Natural killer cell treated with Interleukin-12 subunit alpha and Interleukin-12 subunit beta and Interleukin-15 and Interleukin-18, amount 100 ng/mL, for 72 hours (primary cell): ENCODE data around the gene DUSP8. TPM values are rescaled to one million over a fixed set of nuclear protein-coding genes. Genes with fewer than 3 reads are reported as not detected.
"Not testable (repeated sequence)": the region's sequence is repeated elsewhere in the genome, so short reads cannot be mapped to it uniquely, and the experiment has no call there.

Source experiments
- ATAC-seq, 2 donors: fragments of 150-1000 bp; cut with Tn5 transposase in 1 of 2; sonication (Bioruptor Pico), chemical (Tn5 transposase) in 1 of 2; 2 replicates each; pipeline ENCODE4 v1.10.0; 2021
- DNase-seq: peaks from one replicate; pipeline ENCODE4 v3.0.0; 2022; ENCODE audit warnings: low spot score
- H3K27ac Mint-ChIP-seq, 2 donors: 1 replicate in 1 of 2; 2 replicates in 1 of 2; pipeline ENCODE4 v1.8.0; 2022; ENCODE audit warnings: mixed read lengths in 2 of 2, mild to moderate bottlenecking in 1 of 2, moderate library complexity in 1 of 2
- H3K27me3 Mint-ChIP-seq, 2 donors: 1 replicate in 1 of 2; 2 replicates in 1 of 2; pipeline ENCODE4 v1.8.0; 2022; ENCODE audit warnings: mixed read lengths in 2 of 2
- H3K36me3 Mint-ChIP-seq: one replicate; pipeline ENCODE4 v1.8.0; 2022; ENCODE audit warnings: mixed read lengths
- H3K4me1 Mint-ChIP-seq, 2 donors: 1 replicate in 1 of 2; 2 replicates in 1 of 2; pipeline ENCODE4 v1.8.0; 2022; ENCODE audit warnings: low read depth in 2 of 2, mixed read lengths in 2 of 2, mild to moderate bottlenecking in 1 of 2
- H3K4me3 Mint-ChIP-seq: one replicate; pipeline ENCODE4 v1.8.0; 2022; ENCODE audit warnings: mixed read lengths
- H3K9me3 Mint-ChIP-seq: 2 replicates; pipeline ENCODE4 v1.8.0; 2022; ENCODE audit warnings: mixed read lengths
- total RNA-seq, 2 donors: library from RNA; stranded (reverse); gene quantifications; one replicate each; pipeline ENCODE4 v1.2.3, GENCODE V29; 2022

DUSP8 gene
- total RNA-seq, 2 donors from 2014 or later = 4.2 to 5.4 TPM

GRCh38 chr11:1597994-1598380, 25.9 kb upstream of the DUSP8 start, which contains the start of gene KRTAP5-2:
Gene KRTAP5-2 (minus strand): TSS chr11:1598294. CDS start chr11:1598250, 44 bp downstream.
- Mint-ChIP-seq H3K4me3 (no peak within 1 kb of the TSS), H3K9me3 (no peaks in the 10 kb centered on the region), H3K27ac (no peak within 1 kb of the TSS), H3K4me1 (peaks cover 0 to 6% of the 10 kb centered on the region in 2 donors), H3K36me3 (no peaks in the 10 kb centered on the region), H3K27me3 (peaks cover 40% of the 10 kb centered on the region in 2 donors)
- ATAC-seq (no peak), DNase-seq (no peak)

- DNase-seq (no peak), ATAC-seq (no peak)
- no peaks in the 10 kb centered on the region for H3K36me3 Mint-ChIP-seq
- no peak overlapping the region for H3K27ac Mint-ChIP-seq
- H3K9me3 Mint-ChIP-seq = no peaks in the 10 kb centered on the region
- H3K27me3 Mint-ChIP-seq = peaks cover 37% of the 10 kb centered on the region in 2 donors
- peaks cover 0 to 6% of the 10 kb centered on the region in 2 donors for H3K4me1 Mint-ChIP-seq
- H3K4me3 Mint-ChIP-seq = no peak overlapping the region
Measured at GRCh38 chr11:1597331-1597993, 25.4 kb upstream of the DUSP8 start.

GRCh38 chr11:1596576-1597121, 24.6 kb upstream of the DUSP8 start:
- ATAC-seq, H3K9me3 Mint-ChIP-seq, H3K27ac Mint-ChIP-seq, DNase-seq, H3K4me1 Mint-ChIP-seq, H3K36me3 Mint-ChIP-seq, H3K4me3 Mint-ChIP-seq: not testable (repeated sequence)
- peaks cover 30 to 32% of the 10 kb centered on the region in 2 donors for H3K27me3 Mint-ChIP-seq

GRCh38 chr11:1595994-1596575, 24.0 kb upstream of the DUSP8 start:
- H3K36me3 Mint-ChIP-seq = not testable (repeated sequence)

GRCh38 chr11:1592628-1593027, 20.6 kb upstream of the DUSP8 start:
- no peak overlapping the region for H3K27ac Mint-ChIP-seq
- H3K9me3 Mint-ChIP-seq = no peaks in the 10 kb centered on the region
- H3K4me3 Mint-ChIP-seq = no peak overlapping the region
- ATAC-seq (no peak), DNase-seq (no peak)
- peaks cover 13 to 23% of the 10 kb centered on the region in 2 donors for H3K4me1 Mint-ChIP-seq
- H3K27me3 Mint-ChIP-seq = peaks cover 7 to 19% of the 10 kb centered on the region in 2 donors
- no peaks in the 10 kb centered on the region for H3K36me3 Mint-ChIP-seq

More at GRCh38 chr11:1595994-1596575, 24.0 kb upstream of the DUSP8 start:
- H3K27ac Mint-ChIP-seq, DNase-seq, ATAC-seq, H3K4me1 Mint-ChIP-seq, H3K4me3 Mint-ChIP-seq, H3K9me3 Mint-ChIP-seq: not testable (repeated sequence)
- peaks cover 28 to 30% of the 10 kb centered on the region in 2 donors for H3K27me3 Mint-ChIP-seq

GRCh38 chr11:1589996-1590395, 17.9 kb upstream of the DUSP8 start:
- H3K9me3 Mint-ChIP-seq = no peaks in the 10 kb centered on the region
- H3K27ac Mint-ChIP-seq = peak overlapping the region; percentile 57 to 59
- ATAC-seq = no peak
- H3K4me1 Mint-ChIP-seq = peaks cover 13 to 21% of the 10 kb centered on the region in 2 donors
- no peak overlapping the region for H3K4me3 Mint-ChIP-seq
- peaks cover 0 to 3% of the 10 kb centered on the region in 2 donors for H3K27me3 Mint-ChIP-seq
- no peaks in the 10 kb centered on the region for H3K36me3 Mint-ChIP-seq
- no peak for DNase-seq

- peak overlapping the region; percentile 74 to 92 for H3K27ac Mint-ChIP-seq
- ATAC-seq = peak; percentile 81 to 86
- DNase-seq, H3K27me3 Mint-ChIP-seq, H3K9me3 Mint-ChIP-seq, H3K36me3 Mint-ChIP-seq: not testable (repeated sequence)
- H3K4me1 Mint-ChIP-seq = peaks cover 13 to 21% of the 10 kb centered on the region in 2 donors
- peak overlapping the region; percentile 72 for H3K4me3 Mint-ChIP-seq
Measured at GRCh38 chr11:1589191-1589963, 17.3 kb upstream of the DUSP8 start.

GRCh38 chr11:1586699-1587098, 14.6 kb upstream of the DUSP8 start:
- ATAC-seq (no peak), DNase-seq (no peak)
- Mint-ChIP-seq H3K27me3 (peaks cover 0 to 4% of the 10 kb centered on the region in 2 donors), H3K36me3 (no peaks in the 10 kb centered on the region), H3K4me1 (peaks cover 13 to 26% of the 10 kb centered on the region in 2 donors), H3K9me3 (no peaks in the 10 kb centered on the region), H3K27ac (no peak overlapping the region), H3K4me3 (no peak overlapping the region)

GRCh38 chr11:1584661-1585370, 12.7 kb upstream of the DUSP8 start, which contains the start of gene KRTAP5-1:
Gene KRTAP5-1 (minus strand): TSS chr11:1585283. CDS start chr11:1585249, 34 bp downstream.
- not testable (repeated sequence) for H3K36me3 Mint-ChIP-seq, H3K4me3 Mint-ChIP-seq, H3K27ac Mint-ChIP-seq, DNase-seq, H3K9me3 Mint-ChIP-seq, ATAC-seq, H3K27me3 Mint-ChIP-seq
- H3K4me1 Mint-ChIP-seq = peaks cover 13 to 21% of the 10 kb centered on the region in 2 donors

GRCh38 chr11:1582909-1583308, 10.8 kb upstream of the DUSP8 start:
- not testable (repeated sequence) for ATAC-seq, H3K4me1 Mint-ChIP-seq, H3K9me3 Mint-ChIP-seq, H3K27ac Mint-ChIP-seq, H3K4me3 Mint-ChIP-seq, DNase-seq, H3K27me3 Mint-ChIP-seq, H3K36me3 Mint-ChIP-seq

- H3K4me1 Mint-ChIP-seq = peaks cover 0 to 9% of the 10 kb centered on the region in 2 donors
- H3K27me3 Mint-ChIP-seq = peaks cover under 1 to 7% of the 10 kb centered on the region in 2 donors
- ATAC-seq = no peak
- no peaks in the 10 kb centered on the region for H3K9me3 Mint-ChIP-seq
- DNase-seq = no peak
- H3K27ac Mint-ChIP-seq = no peak overlapping the region
- H3K4me3 Mint-ChIP-seq = no peak overlapping the region
- H3K36me3 Mint-ChIP-seq = no peaks in the 10 kb centered on the region
Measured at GRCh38 chr11:1581976-1582375, 9.9 kb upstream of the DUSP8 start.

- Mint-ChIP-seq H3K27ac (no peak overlapping the region), H3K9me3 (no peaks in the 10 kb centered on the region), H3K4me3 (no peak overlapping the region), H3K4me1 (peaks cover 0 to 6% of the 10 kb centered on the region in 2 donors), H3K36me3 (no peaks in the 10 kb centered on the region), H3K27me3 (peaks cover 6 to 7% of the 10 kb centered on the region in 2 donors)
- ATAC-seq (no peak), DNase-seq (no peak)
Measured at GRCh38 chr11:1576825-1577224, 4.8 kb upstream of the DUSP8 start.

- not testable (repeated sequence) for H3K4me3 Mint-ChIP-seq, H3K36me3 Mint-ChIP-seq, H3K9me3 Mint-ChIP-seq, DNase-seq, H3K27me3 Mint-ChIP-seq, H3K4me1 Mint-ChIP-seq, H3K27ac Mint-ChIP-seq, ATAC-seq
Measured at GRCh38 chr11:1575756-1576155, 3.7 kb upstream of the DUSP8 start.
